ENCODE results near the gene PHOSPHO1.

- TF ChIP-seq CTCF (IDR thresholded peaks at IDR 0.05) (no peak), POLR2A (IDR thresholded peaks at IDR 0.05) (no peak)
Measured at GRCh38 chr17:49242813-49243212, 12.2 kb upstream of the PHOSPHO1 start.

All from lower leg skin (tissue), 3 donors.